B cell (primary cell): Measurements from ENCODE around the gene KCNIP1. TPM values are rescaled to one million over a fixed set of nuclear protein-coding genes. Genes with fewer than 3 reads are reported as not detected.

Experiments
- ATAC-seq: fragments of 200-7000 bp; cut with Tn5 transposase; one replicate; pipeline ENCODE4 v1.10.0; 2021; ENCODE audit warnings: low read depth, mild to moderate bottlenecking, moderate number of reproducible peaks, moderate library complexity
- CTCF ChIA-PET: fragments of 350-600 bp; sonication (Branson Sonifier 250); formaldehyde crosslinking; loops from one replicate; lab custom pipeline; 2021; ENCODE audit warnings: antibody characterized with exemption, inconsistent platforms; lab: Charles Lee
- POLR2A ChIA-PET: fragments of 350-600 bp; sonication (Branson Sonifier 250); formaldehyde crosslinking; loops from one replicate; lab custom pipeline; 2021; ENCODE audit warnings: antibody characterized with exemption; lab: Charles Lee
- DNase-seq: peaks from one replicate; pipeline ENCODE4 v3.0.0; 2013
- H2AFZ ChIP-seq: 2 replicates; pipeline ENCODE4 v1.6.1; 2012; ENCODE audit warnings: mild to moderate bottlenecking, low read depth, low read length; ENCODE audit not compliant: insufficient read depth, poor library complexity, severe bottlenecking
- H3K27ac ChIP-seq, 2 donors: 1 replicate in 1 of 2; 2 replicates in 1 of 2; pipeline ENCODE4 v1.5.1; 2012 to 2013; ENCODE audit warnings: low read length in 2 of 2, mild to moderate bottlenecking in 2 of 2, moderate library complexity in 1 of 2
- H3K27me3 ChIP-seq, 4 experiments: fragments of 200-600 bp in 1 of 4; sonication (generic) in 1 of 4; replicated peaks in 1 of 4; 1 replicate in 2 of 4; 2 replicates in 2 of 4; pipeline versions ENCODE4 v1.6.1 to v1.7.0; 2013 to 2016; ENCODE audit warnings: low read length in 3 of 4, mild to moderate bottlenecking in 2 of 4, mixed read lengths in 1 of 4, moderate library complexity in 1 of 4; ENCODE audit not compliant: insufficient read depth in 4 of 4, control insufficient read depth in 3 of 4; ENCODE audit errors: control extremely low read depth in 1 of 4
- H3K36me3 ChIP-seq, 2 experiments: replicated peaks in 1 of 2; 1 replicate in 1 of 2; 2 replicates in 1 of 2; pipeline versions ENCODE4 v1.6.1 to v1.7.1; 2013; ENCODE audit warnings: low read length in 1 of 2; ENCODE audit not compliant: insufficient read depth in 2 of 2, control insufficient read depth in 1 of 2; ENCODE audit errors: control extremely low read depth in 1 of 2, extremely low read depth in 1 of 2
- H3K4me1 ChIP-seq, 2 donors: fragments of 200-600 bp in 1 of 2; sonication (generic) in 1 of 2; 1 replicate in 1 of 2; 2 replicates in 1 of 2; pipeline versions ENCODE4 v1.5.1 to v1.6.1; 2013 to 2017; ENCODE audit warnings: low read length in 2 of 2; ENCODE audit not compliant: control insufficient read depth in 2 of 2, insufficient read depth in 2 of 2
- H3K4me2 ChIP-seq: replicated peaks from 2 replicates; pipeline ENCODE3; 2012; ENCODE audit warnings: mild to moderate bottlenecking, low read depth, low read length; ENCODE audit not compliant: poor library complexity, severe bottlenecking
- H3K4me3 ChIP-seq, 5 experiments: fragments of 200-600 bp in 1 of 5; sonication (generic) in 1 of 5; 1 replicate in 3 of 5; 2 replicates in 2 of 5; pipeline versions ENCODE4 v1.5.1 to v1.7.0; 2011 to 2016; ENCODE audit warnings: low read length in 4 of 5, mild to moderate bottlenecking in 4 of 5, low read depth in 2 of 5, control low read depth in 1 of 5, moderate library complexity in 1 of 5; ENCODE audit not compliant: insufficient read depth in 1 of 5; ENCODE audit errors: control extremely low read depth in 1 of 5, extremely low read depth in 1 of 5
- H3K79me2 ChIP-seq: fragments of 200-600 bp; sonication (generic); one replicate; pipeline ENCODE4 v1.6.0; 2016; ENCODE audit warnings: low read length; ENCODE audit not compliant: control insufficient read depth, insufficient read depth
- H3K9ac ChIP-seq: fragments of 200-600 bp; sonication (generic); 2 replicates; pipeline ENCODE4 v1.6.1; 2017; ENCODE audit warnings: mild to moderate bottlenecking, low read length, moderate library complexity
- H3K9me3 ChIP-seq, 3 donors: one replicate each; pipeline versions ENCODE4 v1.6.1 to v1.7.1; 2013; ENCODE audit warnings: low read length in 2 of 3; ENCODE audit not compliant: control insufficient read depth in 2 of 3, insufficient read depth in 1 of 3; ENCODE audit errors: control extremely low read depth in 1 of 3
- H4K20me1 ChIP-seq: 2 replicates; pipeline ENCODE4 v1.6.0; 2012; ENCODE audit warnings: mild to moderate bottlenecking, low read length; ENCODE audit not compliant: insufficient read depth, control insufficient read depth, poor library complexity, severe bottlenecking
- H3K27ac Mint-ChIP-seq: one replicate; pipeline ENCODE4 v1.8.0; 2021; ENCODE audit warnings: mixed read lengths
- H3K27me3 Mint-ChIP-seq: one replicate; pipeline ENCODE4 v1.8.0; 2021; ENCODE audit warnings: mixed read lengths
- H3K4me1 Mint-ChIP-seq: one replicate; pipeline ENCODE4 v1.8.0; 2021; ENCODE audit warnings: mixed read lengths
- H3K4me3 Mint-ChIP-seq: one replicate; pipeline ENCODE4 v1.8.0; 2021; ENCODE audit warnings: mixed read lengths
- H3K9me3 Mint-ChIP-seq: one replicate; pipeline ENCODE4 v1.8.0; 2022; ENCODE audit warnings: mixed read lengths; ENCODE audit not compliant: insufficient read depth
- EZH2 ChIP-seq: IDR thresholded peaks from 2 replicates; pipeline ENCODE4 v1.6.1; 2012; ENCODE audit warnings: borderline replicate concordance, low read depth, mild to moderate bottlenecking, moderate library complexity, low read length; ENCODE audit not compliant: insufficient read depth, poor library complexity, severe bottlenecking
- WGBS: methylation state at CpG from one replicate; pipeline ENCODE4 v1.1.5; 2013; ENCODE audit warnings: missing lambda C conversion rate; ENCODE audit not compliant: insufficient coverage; 5-methylcytosine and 5-hydroxymethylcytosine counted together
- intact Hi-C: fragments of 100-400 bp; cut with micrococcal nuclease; formaldehyde crosslinking; loops from one replicate; pipeline ENCODE4 v1.10.0; 2022
- polyA plus RNA-seq: library from polyadenylated mRNA; depleted of rRNA; stranded (reverse); fragments of >200 nt; gene quantifications from 2 replicates; pipeline ENCODE4 v1.2.3, GENCODE V29; 2012
- total RNA-seq, 2 donors: library from RNA; stranded (reverse); fragments of 120-200 nt in 1 of 2; gene quantifications; 1 replicate in 1 of 2; 2 replicates in 1 of 2; pipeline versions ENCODE4 v1.2.3 to v1.2.4, GENCODE V29; 2013 to 2022
- TF ChIP-seq, protein P1 (sequence below): fragments of 200-600 bp; IDR thresholded peaks from one replicate; pipeline ENCODE4 v1.8.0; 2022; ENCODE audit warnings: antibody characterized with exemption, mild to moderate bottlenecking

The KCNIP1 gene
- total and polyA plus RNA-seq, 2 donors (not counting 1 experiment from before 2014, with no cell fraction given): not detected

DNA sequence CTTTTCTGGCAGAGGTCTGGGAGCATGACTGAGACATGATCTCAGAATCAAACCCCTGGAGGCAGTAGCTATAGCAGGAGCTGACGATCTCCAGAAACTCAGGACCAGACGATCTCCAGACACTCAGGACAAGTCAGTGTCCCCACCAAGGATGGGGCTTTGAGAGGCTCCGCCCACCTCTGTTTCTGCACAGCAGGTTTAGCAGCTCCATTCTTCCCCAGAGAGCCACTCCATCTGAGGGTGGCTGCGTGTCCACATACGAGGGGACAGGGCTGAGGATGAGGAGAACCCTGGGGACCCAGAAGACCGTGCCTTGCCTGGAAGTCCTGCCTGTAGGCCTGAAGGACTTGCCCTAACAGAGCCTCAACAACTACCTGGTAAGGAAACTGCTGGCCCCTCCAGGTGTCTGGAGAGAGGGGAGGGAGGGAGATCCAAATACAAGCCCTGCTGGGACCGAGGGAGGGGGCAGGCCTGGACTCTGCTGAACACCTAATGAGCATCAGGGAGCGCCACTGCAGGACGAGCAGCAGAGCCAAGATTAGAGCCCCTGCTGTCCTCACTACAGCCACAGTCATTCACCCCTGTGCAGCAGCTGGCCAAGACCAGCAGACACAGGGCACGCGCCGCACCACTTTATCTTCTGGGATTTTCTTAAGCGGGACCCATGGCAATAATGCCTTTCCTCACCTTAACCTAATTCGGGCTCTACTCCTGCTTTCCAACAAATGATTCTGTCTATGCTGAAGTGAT lies 279.9 kb downstream of the KCNIP1 start, which contains the start of gene GABRP:
Gene GABRP (plus strand): TSS at position 228 of the 750 bp plus-strand sequence. CDS start 4,891 bp downstream, outside the sequence.
- H3K27ac Mint-ChIP-seq: no peak within 1 kb of the TSS
- H3K9me3 Mint-ChIP-seq: no peaks in the 10 kb centered on the region
- no peak within 1 kb of the TSS for H3K4me3 ChIP-seq
- CTCF ChIA-PET: no interaction called here
- no peaks in the 10 kb centered on the region for H3K4me1 Mint-ChIP-seq
- H3K27me3 ChIP-seq: no peaks in the 10 kb centered on the region
- peaks cover 6% of the 10 kb centered on the region for H3K27me3 Mint-ChIP-seq
- H3K79me2 ChIP-seq: no peaks in the 10 kb centered on the region
- no peak within 1 kb of the TSS for H2AFZ ChIP-seq
- H3K4me1 ChIP-seq: no peaks in the 10 kb centered on the region
- DNase-seq (no peak), ATAC-seq (no peak)
- POLR2A ChIA-PET: no interaction called here
- TF ChIP-seq EZH2: no peak
- TF ChIP-seq, protein P1, sequence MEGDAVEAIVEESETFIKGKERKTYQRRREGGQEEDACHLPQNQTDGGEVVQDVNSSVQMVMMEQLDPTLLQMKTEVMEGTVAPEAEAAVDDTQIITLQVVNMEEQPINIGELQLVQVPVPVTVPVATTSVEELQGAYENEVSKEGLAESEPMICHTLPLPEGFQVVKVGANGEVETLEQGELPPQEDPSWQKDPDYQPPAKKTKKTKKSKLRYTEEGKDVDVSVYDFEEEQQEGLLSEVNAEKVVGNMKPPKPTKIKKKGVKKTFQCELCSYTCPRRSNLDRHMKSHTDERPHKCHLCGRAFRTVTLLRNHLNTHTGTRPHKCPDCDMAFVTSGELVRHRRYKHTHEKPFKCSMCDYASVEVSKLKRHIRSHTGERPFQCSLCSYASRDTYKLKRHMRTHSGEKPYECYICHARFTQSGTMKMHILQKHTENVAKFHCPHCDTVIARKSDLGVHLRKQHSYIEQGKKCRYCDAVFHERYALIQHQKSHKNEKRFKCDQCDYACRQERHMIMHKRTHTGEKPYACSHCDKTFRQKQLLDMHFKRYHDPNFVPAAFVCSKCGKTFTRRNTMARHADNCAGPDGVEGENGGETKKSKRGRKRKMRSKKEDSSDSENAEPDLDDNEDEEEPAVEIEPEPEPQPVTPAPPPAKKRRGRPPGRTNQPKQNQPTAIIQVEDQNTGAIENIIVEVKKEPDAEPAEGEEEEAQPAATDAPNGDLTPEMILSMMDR: no peak
- no peaks in the 10 kb centered on the region for H4K20me1 ChIP-seq
- no peaks in the 10 kb centered on the region for H3K36me3 ChIP-seq
- WGBS: 88% methylated on average over 11 of the region's 14 CpGs
- no peak within 1 kb of the TSS for H3K27ac ChIP-seq
- no peak within 1 kb of the TSS for H3K9ac ChIP-seq
- H3K9me3 ChIP-seq: no peaks in the 10 kb centered on the region
- intact Hi-C loops: no loop called here
- H3K4me2 ChIP-seq: no peak within 1 kb of the TSS
- H3K4me3 Mint-ChIP-seq: no peak within 1 kb of the TSS

DNA sequence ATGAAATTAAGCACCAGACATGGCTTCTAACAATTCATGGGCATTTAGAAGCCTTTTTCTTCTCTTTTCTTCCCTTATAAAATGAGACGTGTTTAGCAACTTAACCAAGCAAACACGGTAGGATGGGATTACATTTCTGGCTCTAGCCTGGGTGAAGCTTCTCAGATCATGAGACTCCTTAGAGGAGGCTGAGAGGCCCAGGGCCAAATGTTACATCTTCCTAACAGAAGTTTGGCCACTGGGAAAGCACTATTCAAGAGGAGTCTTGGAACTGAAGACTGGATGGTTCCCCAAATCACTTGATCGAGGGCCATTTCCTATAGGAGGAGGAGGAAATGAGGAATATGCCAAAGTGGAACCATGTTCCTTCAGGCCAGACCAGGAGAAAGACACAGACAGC lies 281.6 kb downstream of the KCNIP1 start:
- intact Hi-C loops: no loop called here
- Mint-ChIP-seq H3K4me3 (no peak overlapping the region), H3K4me1 (no peaks in the 10 kb centered on the region), H3K27me3 (peaks cover 6% of the 10 kb centered on the region), H3K9me3 (no peaks in the 10 kb centered on the region), H3K27ac (no peak overlapping the region)
- POLR2A ChIA-PET: no interaction called here
- Histone ChIP-seq H3K27me3 (no peaks in the 10 kb centered on the region), H4K20me1 (no peaks in the 10 kb centered on the region), H3K9me3 (no peaks in the 10 kb centered on the region), H3K4me2 (no peak overlapping the region), H2AFZ (no peak overlapping the region), H3K9ac (no peak overlapping the region), H3K4me1 (no peaks in the 10 kb centered on the region), H3K79me2 (no peaks in the 10 kb centered on the region), H3K36me3 (no peaks in the 10 kb centered on the region), H3K27ac (no peak overlapping the region), H3K4me3 (no peak overlapping the region)
- WGBS: 88% methylated on average over 2 of the region's 3 CpGs
- no peak for ATAC-seq
- CTCF ChIA-PET: no interaction called here
- TF ChIP-seq EZH2: no peak
- TF ChIP-seq, protein P1: no peak
- DNase-seq: no peak
